Activated naive CD8-positive, alpha-beta T cell (primary cell): ENCODE results near the gene QSOX1.

Experiments used
- H3K27ac Mint-ChIP-seq: one replicate; pipeline ENCODE4 v1.8.0; 2021; ENCODE audit warnings: mixed read lengths
- H3K27me3 Mint-ChIP-seq: one replicate; pipeline ENCODE4 v1.8.0; 2021; ENCODE audit warnings: mixed read lengths
- H3K36me3 Mint-ChIP-seq: one replicate; pipeline ENCODE4 v1.8.0; 2021; ENCODE audit warnings: mixed read lengths
- H3K4me1 Mint-ChIP-seq: one replicate; pipeline ENCODE4 v1.8.0; 2021; ENCODE audit warnings: low read depth, mixed read lengths
- H3K4me3 Mint-ChIP-seq: one replicate; pipeline ENCODE4 v1.8.0; 2021; ENCODE audit warnings: mild to moderate bottlenecking, mixed read lengths
- H3K9me3 Mint-ChIP-seq: one replicate; pipeline ENCODE4 v1.8.0; 2021; ENCODE audit warnings: low read depth, mixed read lengths

QSOX1 gene

DNA sequence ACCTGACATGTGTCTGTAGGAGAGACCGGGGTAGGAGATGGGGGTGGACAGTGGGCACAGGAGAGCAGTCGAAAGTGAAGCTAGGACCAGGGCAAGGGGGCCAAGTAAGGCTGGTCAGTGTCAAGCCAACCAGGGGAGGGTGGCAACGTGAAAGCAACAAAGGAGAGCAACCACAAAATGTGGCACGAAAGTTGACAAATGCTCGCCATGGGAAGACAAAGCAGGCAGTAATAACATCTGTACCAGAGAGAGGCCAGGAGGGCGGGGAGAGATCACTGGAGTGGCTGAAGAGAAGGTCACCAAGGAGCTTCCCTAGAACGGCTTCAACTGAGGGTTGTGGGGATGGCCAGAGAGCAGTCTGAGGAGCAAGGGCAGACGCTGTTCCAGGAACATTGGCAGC is 17.0 kb downstream of the QSOX1 start:
- H3K4me3 Mint-ChIP-seq = no peak overlapping the region
- H3K36me3 Mint-ChIP-seq = no peaks in the 10 kb centered on the region
- H3K27ac Mint-ChIP-seq = no peak overlapping the region
- no peaks in the 10 kb centered on the region for H3K4me1 Mint-ChIP-seq
- no peaks in the 10 kb centered on the region for H3K9me3 Mint-ChIP-seq
- H3K27me3 Mint-ChIP-seq = no peaks in the 10 kb centered on the region

DNA sequence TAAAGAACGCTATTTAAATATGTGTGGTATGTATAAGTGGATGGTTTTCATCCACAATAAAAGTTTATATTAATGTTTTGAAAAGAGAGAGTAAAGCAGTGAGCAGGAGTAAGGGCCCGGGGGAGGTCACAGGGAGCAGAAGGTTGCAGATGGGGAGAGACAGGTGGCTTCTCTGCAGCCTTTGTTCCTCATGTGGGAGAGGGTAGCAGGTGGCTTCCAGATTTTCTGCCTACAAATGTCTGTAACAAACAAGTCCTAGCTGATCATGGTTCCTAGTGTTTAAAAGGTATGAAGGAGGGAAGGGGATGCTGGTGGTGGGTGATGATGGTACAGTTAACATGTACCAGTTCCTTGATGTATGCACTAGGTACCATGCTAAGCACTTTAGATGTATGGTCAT is 18.8 kb downstream of the QSOX1 start:
- Mint-ChIP-seq H3K4me3 (no peak overlapping the region), H3K4me1 (no peaks in the 10 kb centered on the region), H3K27me3 (no peaks in the 10 kb centered on the region), H3K9me3 (no peaks in the 10 kb centered on the region), H3K36me3 (no peaks in the 10 kb centered on the region), H3K27ac (no peak overlapping the region)

DNA sequence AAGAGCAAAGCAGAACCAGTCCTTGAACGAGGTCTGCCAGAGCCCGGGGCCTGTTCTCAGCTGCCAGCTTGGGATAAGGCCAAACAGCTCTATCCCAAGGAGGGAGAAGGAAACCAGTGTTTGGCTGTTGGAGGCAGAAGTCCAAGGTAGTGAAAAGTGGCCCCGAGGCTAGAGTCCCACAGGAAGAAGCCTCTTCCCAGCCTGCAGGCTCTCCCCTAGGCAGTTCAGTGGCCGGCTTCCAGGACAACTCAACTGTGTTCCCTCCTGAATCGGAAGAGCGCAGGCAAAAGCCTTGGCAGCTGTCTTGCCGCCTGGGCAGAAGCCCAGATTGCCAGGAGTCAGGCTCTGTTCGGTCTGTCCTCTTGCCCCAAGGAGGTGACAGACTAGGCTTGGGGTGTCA is 19.3 kb downstream of the QSOX1 start:
- H3K4me3 Mint-ChIP-seq = no peak overlapping the region
- H3K9me3 Mint-ChIP-seq = no peaks in the 10 kb centered on the region
- H3K27ac Mint-ChIP-seq = no peak overlapping the region
- no peaks in the 10 kb centered on the region for H3K4me1 Mint-ChIP-seq
- H3K27me3 Mint-ChIP-seq = no peaks in the 10 kb centered on the region
- no peaks in the 10 kb centered on the region for H3K36me3 Mint-ChIP-seq

DNA sequence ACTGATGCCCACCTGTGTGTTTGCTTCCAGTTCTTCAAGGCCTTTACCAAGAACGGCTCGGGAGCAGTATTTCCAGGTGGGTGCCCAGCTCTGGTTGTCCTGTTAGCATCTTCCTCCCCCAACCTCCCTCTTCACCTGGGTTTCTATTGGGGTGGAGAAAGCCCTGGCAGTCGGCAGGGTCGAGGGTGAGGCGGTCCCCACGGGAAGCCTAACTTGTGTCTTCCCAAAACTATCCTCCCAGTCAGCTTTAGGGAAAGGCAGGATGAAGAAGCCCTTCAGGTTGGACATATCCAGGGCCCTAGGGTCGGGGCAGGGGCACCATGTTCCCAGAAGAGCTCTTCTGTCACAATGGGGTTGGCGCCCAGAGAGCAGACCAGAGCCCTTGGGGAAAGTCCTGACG is 20.6 kb downstream of the QSOX1 start:
- Mint-ChIP-seq H3K4me1 (no peaks in the 10 kb centered on the region), H3K4me3 (no peak overlapping the region), H3K36me3 (no peaks in the 10 kb centered on the region), H3K9me3 (no peaks in the 10 kb centered on the region), H3K27me3 (no peaks in the 10 kb centered on the region), H3K27ac (no peak overlapping the region)

DNA sequence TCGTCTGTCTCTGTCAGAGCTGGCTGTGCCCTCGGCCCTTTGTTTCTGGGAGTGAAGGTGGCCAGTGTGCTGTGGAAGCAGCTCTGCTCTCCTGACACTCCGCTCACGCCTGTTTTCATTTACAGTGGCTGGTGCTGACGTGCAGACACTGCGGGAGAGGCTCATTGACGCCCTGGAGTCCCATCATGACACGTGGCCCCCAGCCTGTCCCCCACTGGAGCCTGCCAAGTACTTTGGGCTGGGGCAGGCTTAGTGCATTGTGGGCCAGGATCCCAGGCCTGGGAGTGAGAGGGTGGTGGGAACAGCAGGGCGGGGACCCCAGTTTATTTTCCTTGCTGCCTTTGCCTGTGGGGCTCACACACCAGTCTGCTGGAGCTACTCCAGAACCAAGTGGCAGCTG is 21.1 kb downstream of the QSOX1 start:
- Mint-ChIP-seq H3K36me3 (no peaks in the 10 kb centered on the region), H3K9me3 (no peaks in the 10 kb centered on the region), H3K27ac (no peak overlapping the region), H3K4me3 (no peak overlapping the region), H3K4me1 (no peaks in the 10 kb centered on the region), H3K27me3 (no peaks in the 10 kb centered on the region)

DNA sequence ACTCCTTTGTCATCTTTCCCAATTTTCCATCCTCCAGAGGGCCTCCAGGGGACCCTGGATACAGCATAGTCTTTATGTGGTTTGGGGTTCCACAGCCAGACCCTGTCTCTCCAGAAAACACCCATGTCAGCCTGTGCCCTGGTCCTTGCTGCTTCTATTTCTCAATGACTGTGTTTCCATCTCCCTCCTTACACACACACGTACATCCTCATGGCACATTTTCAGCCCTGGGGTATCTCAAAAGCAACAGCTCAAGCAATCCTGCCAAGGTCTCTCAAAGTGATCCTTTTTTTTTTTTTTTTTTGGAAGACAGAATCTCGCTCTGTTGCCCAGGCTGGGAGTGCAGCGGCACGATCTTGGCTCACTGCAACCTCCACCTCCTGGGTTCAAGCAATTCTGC is 22.3 kb downstream of the QSOX1 start:
- H3K4me1 Mint-ChIP-seq = no peaks in the 10 kb centered on the region
- H3K27ac Mint-ChIP-seq = no peak overlapping the region
- H3K4me3 Mint-ChIP-seq = no peak overlapping the region
- H3K9me3 Mint-ChIP-seq = no peaks in the 10 kb centered on the region
- H3K36me3 Mint-ChIP-seq = no peaks in the 10 kb centered on the region
- no peaks in the 10 kb centered on the region for H3K27me3 Mint-ChIP-seq

DNA sequence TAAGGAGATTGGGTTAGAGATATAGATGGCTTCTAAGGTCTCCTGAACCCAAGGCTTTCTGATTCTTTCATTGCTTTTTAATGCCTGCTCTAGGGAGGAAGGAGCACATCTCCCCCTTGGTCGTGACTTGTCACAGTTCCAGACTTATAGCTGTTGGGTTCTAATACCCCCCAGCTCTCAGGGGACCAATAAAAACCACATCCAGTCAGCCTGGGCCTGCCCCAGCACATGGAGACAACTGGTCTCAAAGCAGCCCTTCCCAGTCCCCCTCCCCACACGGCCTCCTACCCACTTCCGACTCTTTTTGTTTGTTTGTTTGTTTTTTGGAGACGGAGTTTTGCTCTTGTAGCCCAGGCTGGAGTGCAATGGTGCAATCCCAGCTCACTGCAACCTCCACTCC is 23.3 kb downstream of the QSOX1 start:
- no peaks in the 10 kb centered on the region for H3K4me1 Mint-ChIP-seq
- H3K27ac Mint-ChIP-seq = no peak overlapping the region
- no peaks in the 10 kb centered on the region for H3K27me3 Mint-ChIP-seq
- H3K9me3 Mint-ChIP-seq = no peaks in the 10 kb centered on the region
- no peak overlapping the region for H3K4me3 Mint-ChIP-seq
- H3K36me3 Mint-ChIP-seq = no peaks in the 10 kb centered on the region

DNA sequence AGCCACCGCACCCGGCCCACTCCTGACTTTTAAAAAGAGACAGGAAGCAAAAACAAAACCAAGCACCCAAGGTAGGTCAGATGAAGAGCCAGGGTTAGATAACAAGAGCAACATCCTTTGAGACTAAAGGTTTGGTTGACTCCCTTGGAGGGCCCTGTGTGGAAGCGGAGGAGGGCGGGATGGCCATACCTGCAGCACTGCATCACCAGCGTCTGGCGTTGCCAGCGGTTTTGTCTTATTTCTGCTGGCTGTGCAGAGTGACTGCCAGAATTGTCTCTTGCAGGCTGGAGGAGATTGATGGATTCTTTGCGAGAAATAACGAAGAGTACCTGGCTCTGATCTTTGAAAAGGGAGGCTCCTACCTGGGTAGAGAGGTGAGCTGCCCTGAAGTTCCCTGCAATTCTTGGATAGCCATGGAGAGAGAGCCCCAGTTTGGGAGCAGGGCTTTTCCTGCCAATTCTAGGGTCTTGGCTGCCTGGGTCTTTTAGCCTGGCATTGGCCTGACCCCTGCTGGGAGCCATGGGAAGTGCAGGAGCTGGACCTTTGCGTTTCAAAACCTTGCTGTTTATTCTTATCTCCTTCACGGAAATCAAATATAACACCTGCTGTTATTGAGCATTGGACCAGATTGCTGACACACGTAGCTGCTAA is 24.0 kb downstream of the QSOX1 start:
- H3K4me1 Mint-ChIP-seq = no peaks in the 10 kb centered on the region
- no peak overlapping the region for H3K4me3 Mint-ChIP-seq
- H3K36me3 Mint-ChIP-seq = no peaks in the 10 kb centered on the region
- H3K27ac Mint-ChIP-seq = no peak overlapping the region
- no peaks in the 10 kb centered on the region for H3K9me3 Mint-ChIP-seq
- no peaks in the 10 kb centered on the region for H3K27me3 Mint-ChIP-seq

DNA sequence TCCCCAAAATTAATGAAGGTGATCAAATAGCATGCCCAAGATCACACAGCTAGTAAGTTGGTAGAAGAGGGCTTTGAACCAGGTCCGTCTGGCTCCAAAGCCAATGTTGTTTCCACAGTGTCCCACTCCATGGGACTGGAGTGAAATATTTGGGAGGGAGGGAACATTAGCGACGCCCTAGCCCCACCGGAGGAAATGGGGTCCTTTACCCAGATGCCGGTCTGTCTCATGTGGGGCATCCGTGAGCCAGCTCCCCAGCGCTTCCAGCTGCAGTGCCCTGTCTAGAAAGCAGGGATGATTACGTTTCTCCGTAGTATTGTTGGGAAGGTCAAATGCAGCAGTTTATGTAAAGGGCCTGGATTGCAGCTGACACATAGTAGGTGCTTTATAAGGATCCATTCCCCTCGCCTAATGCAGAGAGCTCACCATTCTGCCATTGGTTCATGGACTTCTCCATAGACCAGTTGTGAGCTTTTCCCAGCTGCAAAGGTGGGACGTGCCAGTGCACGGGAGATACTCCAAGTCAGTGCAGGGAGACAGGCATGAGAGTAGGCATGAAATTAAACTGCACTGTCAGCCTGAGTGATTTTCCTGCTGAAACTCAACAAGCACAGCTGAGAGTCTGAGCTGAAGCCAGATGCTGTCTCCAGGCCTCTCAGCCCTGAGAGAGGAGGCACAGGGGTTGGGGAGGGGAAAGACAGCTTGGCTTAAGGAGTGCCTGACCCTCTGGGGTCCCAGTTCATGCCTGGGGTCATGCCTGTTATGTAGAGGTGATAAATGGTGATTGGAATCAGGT is 24.7 kb downstream of the QSOX1 start:
- no peak overlapping the region for H3K4me3 Mint-ChIP-seq
- no peaks in the 10 kb centered on the region for H3K9me3 Mint-ChIP-seq
- H3K4me1 Mint-ChIP-seq = no peaks in the 10 kb centered on the region
- peaks cover 4% of the 10 kb centered on the region for H3K36me3 Mint-ChIP-seq
- no peak overlapping the region for H3K27ac Mint-ChIP-seq
- no peaks in the 10 kb centered on the region for H3K27me3 Mint-ChIP-seq

DNA sequence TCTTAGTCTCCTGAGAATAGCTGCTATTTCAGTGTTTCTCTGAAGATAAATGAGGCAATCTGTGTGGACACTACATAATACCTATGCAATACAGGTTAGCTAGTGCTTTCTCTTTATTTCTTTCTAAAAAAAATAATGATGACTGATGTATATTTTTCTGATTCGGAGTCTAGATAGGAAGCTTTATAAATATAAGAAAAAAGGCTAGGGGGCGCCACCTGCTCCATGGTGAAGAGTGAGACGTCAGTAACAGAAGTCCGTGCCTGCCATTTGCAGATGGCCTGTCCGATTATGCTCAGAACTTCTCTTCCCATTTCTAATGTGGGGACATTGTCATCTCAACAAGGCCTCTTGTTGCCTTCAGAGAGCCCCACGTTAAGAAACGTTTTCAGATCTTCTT is 26.4 kb downstream of the QSOX1 start:
- no peak overlapping the region for H3K4me3 Mint-ChIP-seq
- H3K27me3 Mint-ChIP-seq = no peaks in the 10 kb centered on the region
- H3K36me3 Mint-ChIP-seq = peaks cover 11% of the 10 kb centered on the region
- H3K27ac Mint-ChIP-seq = no peak overlapping the region
- no peaks in the 10 kb centered on the region for H3K9me3 Mint-ChIP-seq
- H3K4me1 Mint-ChIP-seq = no peaks in the 10 kb centered on the region

DNA sequence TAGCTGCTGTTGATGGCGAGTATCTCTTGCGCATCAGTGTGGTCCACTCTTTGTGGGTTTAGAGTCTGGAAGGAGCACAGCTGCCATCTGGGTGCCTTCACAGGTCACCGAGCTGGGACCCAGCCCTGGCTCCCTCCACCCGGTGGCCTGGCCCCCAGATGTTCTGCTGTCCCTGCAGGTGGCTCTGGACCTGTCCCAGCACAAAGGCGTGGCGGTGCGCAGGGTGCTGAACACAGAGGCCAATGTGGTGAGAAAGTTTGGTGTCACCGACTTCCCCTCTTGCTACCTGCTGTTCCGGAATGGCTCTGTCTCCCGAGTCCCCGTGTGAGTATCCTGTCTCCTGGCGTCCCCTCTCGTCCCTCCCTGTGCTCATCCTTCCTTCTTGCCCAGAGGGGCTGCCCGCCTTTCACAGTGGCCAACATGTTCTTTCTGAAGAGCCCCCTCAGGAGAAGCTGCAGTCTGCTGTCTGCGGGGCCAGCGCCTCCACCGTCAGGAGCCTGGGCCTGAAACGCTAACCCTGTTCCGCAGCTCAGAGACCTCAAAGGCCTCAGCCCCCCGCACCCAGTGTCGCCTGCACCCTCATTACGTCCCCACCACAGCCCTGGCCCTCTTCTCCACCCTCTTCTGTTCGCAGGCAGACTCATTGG is 27.4 kb downstream of the QSOX1 start:
- Mint-ChIP-seq H3K36me3 (peaks cover 13% of the 10 kb centered on the region), H3K4me3 (no peak overlapping the region), H3K4me1 (no peaks in the 10 kb centered on the region), H3K27me3 (no peaks in the 10 kb centered on the region), H3K27ac (no peak overlapping the region), H3K9me3 (no peaks in the 10 kb centered on the region)

DNA sequence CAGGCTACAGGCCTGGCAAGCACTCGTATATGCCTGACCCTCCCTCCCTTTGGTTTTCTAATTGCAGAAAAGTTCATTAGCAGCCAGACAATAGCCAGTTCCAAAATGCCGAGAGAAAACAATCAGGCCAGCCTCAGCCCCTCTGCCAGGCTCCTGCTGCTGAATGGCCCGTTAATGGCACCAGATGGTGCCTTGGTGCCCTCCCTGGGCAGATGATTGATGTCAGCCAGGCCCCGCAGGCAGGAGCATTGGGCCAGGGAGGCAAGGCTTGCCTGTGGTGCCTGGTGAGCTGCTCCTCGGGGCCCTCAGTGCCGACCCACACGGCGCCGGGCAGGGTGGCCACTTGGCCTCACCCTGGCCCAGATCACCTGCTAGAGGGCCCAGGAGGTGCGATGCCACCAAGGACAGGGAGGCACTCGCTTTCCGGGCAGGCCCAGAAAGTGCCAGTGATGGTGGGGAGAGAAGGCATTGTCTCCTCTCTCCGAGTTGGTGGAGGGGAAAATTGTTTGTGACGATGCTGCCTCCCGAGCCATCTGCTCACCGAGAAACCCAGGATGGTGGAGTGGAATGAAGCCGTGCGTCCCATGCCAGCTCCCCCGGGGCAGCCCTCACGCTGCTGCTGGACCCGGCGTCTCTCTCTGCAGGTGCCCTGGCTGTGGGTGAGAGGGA is 28.1 kb downstream of the QSOX1 start:
- Mint-ChIP-seq H3K4me1 (no peaks in the 10 kb centered on the region), H3K36me3 (peaks cover 13% of the 10 kb centered on the region), H3K4me3 (no peak overlapping the region), H3K9me3 (no peaks in the 10 kb centered on the region), H3K27ac (no peak overlapping the region), H3K27me3 (no peaks in the 10 kb centered on the region)

DNA sequence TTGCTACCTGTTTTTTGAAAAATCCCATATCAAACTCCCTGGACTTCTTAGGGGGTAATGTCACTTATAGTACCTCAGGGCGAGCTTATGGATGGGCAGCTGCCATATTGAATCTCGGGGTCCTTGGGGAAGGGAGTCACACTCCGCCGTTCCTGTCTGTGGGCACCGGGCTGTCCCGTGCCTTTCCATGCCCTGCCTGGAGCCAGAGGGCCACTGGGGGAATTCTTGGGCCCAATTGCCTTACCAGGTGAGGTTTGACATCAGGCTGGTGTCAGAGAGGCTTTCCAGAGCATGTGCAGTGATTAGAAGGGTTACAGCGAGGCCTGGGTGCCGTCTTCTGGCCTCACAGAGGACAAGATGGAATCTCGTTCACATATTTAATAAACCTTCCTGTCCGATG is 28.8 kb downstream of the QSOX1 start:
- no peak overlapping the region for H3K27ac Mint-ChIP-seq
- H3K36me3 Mint-ChIP-seq = peaks cover 13% of the 10 kb centered on the region
- no peaks in the 10 kb centered on the region for H3K27me3 Mint-ChIP-seq
- no peak overlapping the region for H3K4me3 Mint-ChIP-seq
- H3K4me1 Mint-ChIP-seq = no peaks in the 10 kb centered on the region
- H3K9me3 Mint-ChIP-seq = no peaks in the 10 kb centered on the region

DNA sequence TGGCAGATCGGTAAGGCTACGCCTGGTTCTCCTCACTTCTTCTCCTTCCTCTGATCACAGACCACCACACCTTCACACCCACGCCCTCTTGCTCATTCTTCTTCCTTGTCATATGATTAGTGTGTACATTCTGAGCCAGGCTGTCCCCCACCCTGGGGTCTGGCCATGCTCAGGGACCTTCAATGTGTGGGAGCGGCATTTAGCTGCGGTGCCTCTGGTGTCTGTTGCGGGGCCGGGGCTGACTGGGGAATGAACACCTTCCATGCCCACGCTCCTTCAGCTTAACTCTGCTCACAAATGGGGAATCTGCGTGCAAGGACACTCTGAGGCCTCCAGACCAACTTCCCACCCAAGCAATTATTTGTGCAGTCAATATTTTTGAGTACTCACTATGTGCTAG is 29.4 kb downstream of the QSOX1 start:
- no peak overlapping the region for H3K27ac Mint-ChIP-seq
- H3K27me3 Mint-ChIP-seq = no peaks in the 10 kb centered on the region
- no peaks in the 10 kb centered on the region for H3K9me3 Mint-ChIP-seq
- H3K4me1 Mint-ChIP-seq = no peaks in the 10 kb centered on the region
- no peak overlapping the region for H3K4me3 Mint-ChIP-seq
- H3K36me3 Mint-ChIP-seq = peaks cover 13% of the 10 kb centered on the region

DNA sequence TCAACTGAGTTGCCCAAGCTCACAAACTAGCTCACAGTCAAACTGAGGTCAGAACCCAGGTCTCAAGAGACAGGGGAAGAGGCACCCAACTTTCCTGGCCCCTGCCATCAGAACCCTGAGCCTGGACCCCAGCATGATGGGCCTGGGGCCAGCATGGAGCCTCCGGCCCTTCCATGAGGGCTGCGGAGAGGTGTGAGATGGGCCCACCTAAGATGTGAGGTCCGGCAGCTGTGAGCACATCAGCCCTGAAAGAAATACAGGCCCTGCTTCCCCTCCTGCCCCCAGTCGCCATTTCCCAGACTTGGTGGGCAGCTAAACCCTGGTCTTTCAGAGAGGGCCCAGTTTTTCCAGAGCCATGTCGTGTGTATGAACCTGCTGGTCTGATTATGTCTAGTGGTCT is 30.6 kb downstream of the QSOX1 start:
- Mint-ChIP-seq H3K4me3 (no peak overlapping the region), H3K4me1 (no peaks in the 10 kb centered on the region), H3K36me3 (peaks cover 15% of the 10 kb centered on the region), H3K9me3 (no peaks in the 10 kb centered on the region), H3K27me3 (no peaks in the 10 kb centered on the region), H3K27ac (no peak overlapping the region)
